A549 (cell line): ENCODE measurements around the gene FCGR3B.
"Not testable (repeated sequence)": the region's sequence is repeated elsewhere in the genome, so short reads cannot be mapped to it uniquely, and the experiment has no call there.

Source experiments
- BCL3 ChIP-seq: fragments of >200 bp; sonication (Bioruptor Twin); formaldehyde crosslinking; IDR thresholded peaks from 3 replicates; pipeline ENCODE4 v1.6.1; 2016
- CEBPB ChIP-seq, 2 experiments: fragments of >200 bp in 1 of 2; sonication (Bioruptor Twin) in 1 of 2; formaldehyde crosslinking in 1 of 2; IDR thresholded peaks; 2 replicates each; pipeline ENCODE4 v1.6.1; 2012 to 2016
- CTCF ChIP-seq: fragments of >200 bp; sonication (Bioruptor Twin); formaldehyde crosslinking; IDR thresholded peaks from 3 replicates; pipeline ENCODE4 v1.5.1; 2016
- EHMT2 ChIP-seq: fragments of 200-600 bp; sonication (generic); IDR thresholded peaks from 2 replicates; pipeline ENCODE4 v1.6.1; 2016; ENCODE audit warnings: antibody characterized with exemption, low read depth, mild to moderate bottlenecking, moderate library complexity
- ESRRA ChIP-seq: fragments of 150-350 bp; IDR thresholded peaks from 2 replicates; pipeline ENCODE4 v1.6.1; 2014; ENCODE audit warnings: mild to moderate bottlenecking, low read length, borderline replicate concordance
- MYC ChIP-seq: IDR thresholded peaks from 2 replicates; pipeline ENCODE4 v1.6.1; 2012; ENCODE audit warnings: mild to moderate bottlenecking, inconsistent platforms, low read length, improper control_type of control experiment, borderline replicate concordance
- POLR2A ChIP-seq: IDR thresholded peaks from 2 replicates; pipeline ENCODE4 v1.6.1; 2012; ENCODE audit warnings: mild to moderate bottlenecking, low read length
- RNF2 ChIP-seq: fragments of 200-600 bp; sonication (generic); IDR thresholded peaks from 2 replicates; pipeline ENCODE4 v1.6.1; 2016; ENCODE audit warnings: low read depth, mild to moderate bottlenecking, antibody characterized with exemption, moderate library complexity, borderline replicate concordance

GRCh38 chr1:161589920-161590319, 41.1 kb downstream of the FCGR3B start:
- not testable (repeated sequence) for TF ChIP-seq POLR2A; CTCF; RNF2; CEBPB (IDR thresholded peaks at IDR 0.05); ESRRA; MYC; BCL3; EHMT2
